H1 (cell line): ENCODE results near the gene PCNX1. TPM values are rescaled to one million over a fixed set of nuclear protein-coding genes. Genes with fewer than 3 reads are reported as not detected.

Experiments
- CTCF ChIA-PET: fragments of 300-600 bp; sonication (Branson Sonifier 250); formaldehyde crosslinking; loops from one replicate; lab custom pipeline; 2021; ENCODE audit not compliant: partially characterized antibody; lab: Charles Lee
- POLR2A ChIA-PET: fragments of 300-600 bp; sonication (Branson Sonifier 250); formaldehyde crosslinking; loops from one replicate; lab custom pipeline; 2021; ENCODE audit warnings: inconsistent platforms; ENCODE audit not compliant: partially characterized antibody; lab: Charles Lee
- DNase-seq, 2 experiments: peaks; one replicate each; pipeline versions ENCODE4 v3.0.0 to v3.0.0-alpha.2; 2010 to 2022; ENCODE audit warnings: low spot score in 2 of 2, low read depth in 1 of 2, mixed read lengths in 1 of 2
- FAIRE-seq: peaks from 2 replicates; lab custom pipeline; 2011; peaks lifted over from hg19 to GRCh38; lab: Jason Lieb, UNC
- H2AFZ ChIP-seq: 2 replicates; pipeline ENCODE4 v1.8.1; 2012; ENCODE audit warnings: low read length, inconsistent platforms
- H2AK5ac ChIP-seq: 2 replicates; pipeline ENCODE4 v1.6.1; 2013; ENCODE audit warnings: low read depth, low read length
- H2BK120ac ChIP-seq: replicated peaks from 2 replicates; pipeline ENCODE3; 2013; ENCODE audit warnings: low read depth, low read length, inconsistent platforms
- H2BK12ac ChIP-seq: 2 replicates; pipeline ENCODE4 v1.6.1; 2013; ENCODE audit warnings: low read depth, low read length
- H2BK15ac ChIP-seq: 2 replicates; pipeline ENCODE4 v1.6.1; 2013; ENCODE audit warnings: low read length
- H2BK20ac ChIP-seq: 2 replicates; pipeline ENCODE4 v1.6.1; 2013; ENCODE audit warnings: low read length
- H2BK5ac ChIP-seq: 2 replicates; pipeline ENCODE4 v1.6.1; 2013; ENCODE audit warnings: low read depth, low read length
- H3K14ac ChIP-seq: 2 replicates; pipeline ENCODE4 v1.6.1; 2013; ENCODE audit warnings: inconsistent platforms; ENCODE audit not compliant: insufficient read length
- H3K18ac ChIP-seq: 2 replicates; pipeline ENCODE4 v1.6.1; 2013; ENCODE audit warnings: low read length; ENCODE audit errors: extremely low read depth
- H3K23ac ChIP-seq: 2 replicates; pipeline ENCODE4 v1.6.1; 2013; ENCODE audit warnings: inconsistent platforms; ENCODE audit not compliant: insufficient read length
- H3K23me2 ChIP-seq: 2 replicates; pipeline ENCODE4 v1.6.1; 2013; ENCODE audit warnings: low read depth, low read length
- H3K27ac ChIP-seq: 2 replicates; pipeline ENCODE4 v1.6.1; 2011; ENCODE audit warnings: low read depth, low read length, inconsistent platforms
- H3K27me3 ChIP-seq, 4 experiments: replicated peaks in 1 of 4; 1 replicate in 1 of 4; 2 replicates in 3 of 4; pipeline versions ENCODE4 v1.6.1 to v1.8.1; 2011 to 2013; ENCODE audit warnings: low read length in 3 of 4, mild to moderate bottlenecking in 3 of 4, inconsistent platforms in 2 of 4, mixed read lengths in 2 of 4, moderate library complexity in 1 of 4; ENCODE audit not compliant: control insufficient read depth in 3 of 4, insufficient read depth in 3 of 4; ENCODE audit errors: extremely low read depth in 1 of 4
- H3K36me3 ChIP-seq, 4 experiments: 2 replicates each; pipeline versions ENCODE4 v1.6.1 to v1.8.1; 2011 to 2013; ENCODE audit warnings: mild to moderate bottlenecking in 4 of 4, low read length in 3 of 4, moderate library complexity in 2 of 4, control low read depth in 1 of 4, inconsistent platforms in 1 of 4; ENCODE audit not compliant: insufficient read depth in 4 of 4, control insufficient read depth in 2 of 4
- H3K4ac ChIP-seq: replicated peaks from 2 replicates; pipeline ENCODE3; 2013; ENCODE audit warnings: low read length, low read depth, mixed read lengths, inconsistent platforms; ENCODE audit not compliant: insufficient read length
- H3K4me1 ChIP-seq, 4 experiments: replicated peaks in 1 of 4; 1 replicate in 1 of 4; 2 replicates in 3 of 4; pipeline versions ENCODE4 v1.6.1 to v1.8.1; 2011 to 2013; ENCODE audit warnings: low read length in 3 of 4, inconsistent platforms in 2 of 4, mixed read lengths in 1 of 4; ENCODE audit not compliant: insufficient read depth in 4 of 4, control insufficient read depth in 3 of 4
- H3K4me2 ChIP-seq, 2 experiments: 2 replicates each; pipeline versions ENCODE4 v1.6.1 to v1.8.1; 2011 to 2013; ENCODE audit warnings: low read depth in 2 of 2, low read length in 2 of 2, control low read depth in 1 of 2, inconsistent platforms in 1 of 2, mild to moderate bottlenecking in 1 of 2; ENCODE audit not compliant: insufficient read depth in 1 of 2
- H3K4me3 ChIP-seq, 4 experiments: fragments of 200-600, 300-600 bp in 1 of 4; sonication (generic), shearing (Covaris generic), sonication (Bioruptor Twin) in 1 of 4; 2 replicates each; pipeline versions ENCODE4 v1.5.1 to v1.8.1; 2011 to 2016; ENCODE audit warnings: low read length in 4 of 4, low read depth in 3 of 4, control low read depth in 2 of 4, inconsistent platforms in 2 of 4, mild to moderate bottlenecking in 2 of 4, mixed read lengths in 1 of 4, moderate library complexity in 1 of 4; ENCODE audit not compliant: insufficient read depth in 2 of 4; ENCODE audit errors: extremely low read depth in 1 of 4
- H3K56ac ChIP-seq: replicated peaks from 2 replicates; pipeline ENCODE3; 2013; ENCODE audit warnings: low read depth, mild to moderate bottlenecking, mixed read lengths, low read length, inconsistent platforms; ENCODE audit not compliant: insufficient read length
- H3K79me1 ChIP-seq: 2 replicates; pipeline ENCODE4 v1.6.1; 2013; ENCODE audit warnings: low read depth, low read length, control low read depth
- H3K79me2 ChIP-seq, 2 experiments: 2 replicates each; pipeline versions ENCODE4 v1.6.1 to v1.8.1; 2012 to 2013; ENCODE audit warnings: low read length in 2 of 2, mild to moderate bottlenecking in 2 of 2, inconsistent platforms in 1 of 2; ENCODE audit not compliant: insufficient read depth in 2 of 2, control insufficient read depth in 1 of 2
- H3K9ac ChIP-seq, 4 experiments: replicated peaks in 1 of 4; 1 replicate in 1 of 4; 2 replicates in 3 of 4; pipeline versions ENCODE4 v1.6.1 to v1.8.1; 2011 to 2013; ENCODE audit warnings: low read depth in 3 of 4, low read length in 3 of 4, control low read depth in 2 of 4, mild to moderate bottlenecking in 2 of 4, moderate library complexity in 2 of 4, inconsistent platforms in 1 of 4; ENCODE audit errors: extremely low read depth in 1 of 4
- H3K9me3 ChIP-seq, 2 experiments: 2 replicates each; pipeline versions ENCODE4 v1.6.1 to v1.8.1; 2012 to 2013; ENCODE audit warnings: mild to moderate bottlenecking in 2 of 2, moderate library complexity in 2 of 2, control low read depth in 1 of 2, inconsistent platforms in 1 of 2, low read depth in 1 of 2, low read length in 1 of 2, mixed read lengths in 1 of 2; ENCODE audit not compliant: insufficient read depth in 2 of 2
- H4K20me1 ChIP-seq, 2 experiments: replicated peaks in 1 of 2; 2 replicates each; pipeline versions ENCODE3 to v1.8.1; 2011 to 2013; ENCODE audit warnings: inconsistent platforms in 2 of 2, low read length in 2 of 2, mild to moderate bottlenecking in 1 of 2; ENCODE audit not compliant: insufficient read depth in 2 of 2, control insufficient read depth in 1 of 2
- H4K5ac ChIP-seq: 2 replicates; pipeline ENCODE4 v1.6.1; 2013; ENCODE audit warnings: low read length, low read depth, mixed read lengths, inconsistent platforms; ENCODE audit not compliant: insufficient read length
- H4K8ac ChIP-seq: 2 replicates; pipeline ENCODE4 v1.8.0; 2013; ENCODE audit warnings: mild to moderate bottlenecking, moderate library complexity, low read length, inconsistent platforms; ENCODE audit not compliant: insufficient read depth; ENCODE audit errors: extremely low read depth
- H4K91ac ChIP-seq: replicated peaks from 2 replicates; pipeline ENCODE3; 2013; ENCODE audit warnings: low read length, mixed read lengths, inconsistent platforms; ENCODE audit not compliant: insufficient read length
- CBX8 ChIP-seq: fragments of 300-800, 300-1000 bp; sonication (generic); IDR thresholded peaks from 2 replicates; pipeline ENCODE4 v1.7.1; 2016; ENCODE audit warnings: low read depth, low read length, borderline replicate concordance
- SIRT6 ChIP-seq: IDR thresholded peaks from one replicate; pipeline ENCODE4 v1.7.1; 2012; ENCODE audit warnings: low read length, inconsistent platforms
- SIX5 ChIP-seq: IDR thresholded peaks from 2 replicates; pipeline ENCODE4 v1.6.1; 2011; ENCODE audit warnings: mild to moderate bottlenecking, low read depth, low read length
- TBP ChIP-seq: IDR thresholded peaks from 2 replicates; pipeline ENCODE4 v1.6.1; 2011; ENCODE audit warnings: low read depth, low read length, improper control_type of control experiment
- ZNF274 ChIP-seq: IDR thresholded peaks from 2 replicates; pipeline ENCODE4 v1.7.0; 2012; ENCODE audit warnings: low read length, borderline replicate concordance; ENCODE audit errors: extremely low read depth
- WGBS, 2 experiments: shearing (Covaris generic) in 1 of 2; methylation state at CpG; one replicate each; pipeline versions ENCODE4 v1.1.6 to v1.1.7; 2013 to 2015; ENCODE audit warnings: low lambda C conversion rate in 2 of 2, mixed read lengths in 2 of 2, inconsistent platforms in 1 of 2, low coverage in 1 of 2, missing lambda C conversion rate in 1 of 2; ENCODE audit not compliant: insufficient replicate concordance in 2 of 2, insufficient coverage in 1 of 2, insufficient read length in 1 of 2; ENCODE audit errors: extremely low coverage in 1 of 2, missing lambda C conversion rate in 1 of 2; 5-methylcytosine and 5-hydroxymethylcytosine counted together
- polyA plus RNA-seq, 7 experiments: library from polyadenylated mRNA; depleted of rRNA in 3 of 7; stranded (reverse) in 5 of 7; unstranded in 2 of 7; fragments of >200 nt in 5 of 7; fragments of 200-250 nt in 2 of 7; gene quantifications; 1 replicate in 5 of 7; 2 replicates in 1 of 7; 4 replicates in 1 of 7; pipeline versions ENCODE4 v1.2.1 to v1.2.3, GENCODE V29; 2011 to 2013; ENCODE audit warnings: missing spikeins in 2 of 7, mixed read lengths in 2 of 7
- total RNA-seq: library from RNA; stranded (reverse); fragmentation: NEBNext Ultra II Directional; extraction: Animal tissue kit (Norgen Biotek cat#: 25700); gene quantifications from 2 replicates; pipeline ENCODE4 v1.2.1, GENCODE V29; 2021

Gene PCNX1
- total and polyA plus RNA-seq, 2 of the 8 experiments (the other 6 are each of a cell fraction or from before 2014, with no cell fraction given), result 37.7 to 53.2 TPM

- H2BK20ac ChIP-seq, result no peak overlapping the region
- no peak for FAIRE-seq
- no peak overlapping the region for H3K9ac ChIP-seq
- DNase-seq, result no peak
- no peak overlapping the region; a peak in 1 of 8 replicates for H3K4me3 ChIP-seq
- no peak overlapping the region for H2AFZ ChIP-seq
- no peaks in the 10 kb centered on the region for H3K23me2 ChIP-seq
- peaks cover 2% of the 10 kb centered on the region; the same call in 1 of the 2 replicates for H3K79me1 ChIP-seq
- H2BK5ac ChIP-seq, result no peak overlapping the region
- H4K8ac ChIP-seq, result no peak overlapping the region
- H3K23ac ChIP-seq, result no peak overlapping the region
- H3K36me3 ChIP-seq, result peaks cover 0 to 56% (median 20%) of the 10 kb centered on the region in 4 experiments; a peak in 5 of 8 replicates
- no peak overlapping the region for H3K56ac ChIP-seq
- no peak overlapping the region for H3K4me2 ChIP-seq
- TF ChIP-seq SIRT6 (no peak), SIX5 (no peak), CBX8 (no peak), ZNF274 (no peak), TBP (no peak)
- TF ChIP-seq, all 59 proteins: peak for 0
- H3K14ac ChIP-seq, result no peak overlapping the region
- ChIA-PET CTCF (interaction anchor here (0.9 kb wide), 1 partner anchor 12 kb away, joined by 4 read pairs; no protein-coding TSS in a partner anchor), POLR2A (interaction anchor here (0.5 kb wide), 1 partner anchor 407 kb away, joined by 3 read pairs; no protein-coding TSS in a partner anchor)
- no peak overlapping the region for H2AK5ac ChIP-seq
- WGBS, 2 experiments, result 94% methylated on average over 1 of the region's 1 CpG; no CpG with 5 or more reads in 1 of the 2 experiments
- no peak overlapping the region for H4K5ac ChIP-seq
- no peaks in the 10 kb centered on the region for H4K20me1 ChIP-seq
- no peak overlapping the region for H2BK12ac ChIP-seq
- no peak overlapping the region for H3K18ac ChIP-seq
- H3K9me3 ChIP-seq, result peaks cover 36 to 49% of the 10 kb centered on the region in 2 experiments
- H3K79me2 ChIP-seq, result peaks cover 7 to 41% of the 10 kb centered on the region in 2 experiments; a peak in 3 of 4 replicates
- H2BK15ac ChIP-seq, result no peak overlapping the region
- H3K27ac ChIP-seq, result no peak overlapping the region
- no peaks in the 10 kb centered on the region for H3K27me3 ChIP-seq
- no peak overlapping the region for H2BK120ac ChIP-seq
- H3K4ac ChIP-seq, result no peak overlapping the region
- no peak overlapping the region for H4K91ac ChIP-seq
- H3K4me1 ChIP-seq, result no peaks in the 10 kb centered on the region
Observed at GRCh38 chr14:70943838-70944237, 36.6 kb downstream of the PCNX1 start.
